ENCODE measurements around the gene ALDH1A2.

ALDH1A2 gene

GRCh38 chr15:57903626-57904025 lies 161.9 kb downstream of the ALDH1A2 start:
- no peak for DNase-seq (ENCODE audit: low read depth, low spot score)

All from ELF-1 (cell line).